Mucosa of rectum (tissue), 2 donors: ENCODE results near the gene DOCK3.
"Not testable (repeated sequence)": the region's sequence is repeated elsewhere in the genome, so short reads cannot be mapped to it uniquely, and the experiment has no call there.

Source experiments
- H3K27ac ChIP-seq, 2 donors: one replicate each; pipeline ENCODE4 v1.7.0; 2013; ENCODE audit warnings: inconsistent platforms in 2 of 2, low read depth in 2 of 2, low read length in 2 of 2
- H3K27me3 ChIP-seq, 2 donors: one replicate each; pipeline ENCODE4 v1.7.0; 2013; ENCODE audit warnings: low read length in 2 of 2; ENCODE audit not compliant: control insufficient read depth in 2 of 2, insufficient read depth in 2 of 2
- H3K36me3 ChIP-seq, 2 donors: one replicate each; pipeline ENCODE4 v1.7.0; 2013; ENCODE audit warnings: low read length in 2 of 2; ENCODE audit not compliant: control insufficient read depth in 2 of 2, insufficient read depth in 2 of 2
- H3K4me1 ChIP-seq, 2 donors: one replicate each; pipeline ENCODE4 v1.7.0; 2013; ENCODE audit warnings: low read length in 2 of 2, mild to moderate bottlenecking in 1 of 2; ENCODE audit not compliant: control insufficient read depth in 2 of 2, insufficient read depth in 2 of 2
- H3K4me3 ChIP-seq, 2 donors: one replicate each; pipeline ENCODE4 v1.7.0; 2013; ENCODE audit warnings: low read length in 2 of 2
- H3K9ac ChIP-seq, 2 donors: one replicate each; pipeline ENCODE4 v1.7.0; 2013; ENCODE audit warnings: low read length in 2 of 2, low read depth in 1 of 2, mild to moderate bottlenecking in 1 of 2
- H3K9me3 ChIP-seq, 2 donors: one replicate each; pipeline ENCODE4 v1.7.0; 2013; ENCODE audit warnings: low read length in 2 of 2; ENCODE audit not compliant: control insufficient read depth in 2 of 2
- donor health status: healthy.
- donor health status: Normal muscosa, but diverticular disease.

The DOCK3 gene

DNA sequence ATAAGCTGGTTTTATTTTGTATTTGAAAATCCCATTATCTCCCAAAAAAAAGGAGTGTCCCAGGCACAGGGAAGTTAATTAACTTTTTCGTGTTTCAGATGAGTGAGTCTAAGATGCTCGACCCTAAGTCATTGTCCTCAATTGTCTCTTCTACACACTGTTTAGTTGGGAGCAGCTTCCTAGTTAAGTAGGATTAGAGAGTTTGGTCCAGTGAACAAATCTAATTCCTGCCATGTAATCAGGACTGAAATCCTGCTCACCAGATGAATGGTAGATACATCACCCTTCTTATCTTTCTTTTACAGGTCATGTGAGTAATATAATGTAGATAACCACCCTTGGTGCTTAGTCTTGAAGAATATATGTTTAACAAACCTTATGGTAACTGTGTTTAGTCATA, 481.4 kb downstream of the DOCK3 start:
- H3K9ac ChIP-seq = no peak overlapping the region

DNA sequence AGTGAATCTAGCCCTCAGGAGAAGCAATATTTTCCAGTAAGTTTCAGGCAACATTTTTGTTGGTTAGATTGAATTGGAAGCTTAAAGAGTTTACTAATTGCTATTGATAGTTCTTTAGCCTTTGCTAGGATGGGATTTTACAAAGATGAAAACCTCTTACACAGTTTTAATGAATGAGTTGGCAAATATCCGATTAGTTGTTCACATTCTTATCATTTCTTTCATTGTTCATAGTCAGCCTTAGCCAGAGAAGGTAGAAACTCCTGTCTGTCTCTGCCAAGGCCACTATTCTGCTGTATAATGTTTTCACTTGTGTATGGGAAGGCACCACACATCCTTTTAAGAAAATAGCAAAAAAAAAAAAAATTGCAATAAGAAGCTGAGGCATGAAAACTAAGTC, 488.3 kb downstream of the DOCK3 start:
- no peak overlapping the region for H3K4me3 ChIP-seq
- no peaks in the 10 kb centered on the region for H3K27me3 ChIP-seq
- H3K27ac ChIP-seq = no peak overlapping the region
- no peaks in the 10 kb centered on the region for H3K4me1 ChIP-seq
- H3K9ac ChIP-seq = no peak overlapping the region
- no peaks in the 10 kb centered on the region for H3K36me3 ChIP-seq
- H3K9me3 ChIP-seq = no peaks in the 10 kb centered on the region

More for the DNA sequence above, 481.4 kb downstream of the DOCK3 start:
- Histone ChIP-seq H3K4me1 (no peaks in the 10 kb centered on the region), H3K4me3 (no peak overlapping the region), H3K27ac (no peak overlapping the region), H3K9me3 (no peaks in the 10 kb centered on the region), H3K36me3 (no peaks in the 10 kb centered on the region), H3K27me3 (no peaks in the 10 kb centered on the region)

DNA sequence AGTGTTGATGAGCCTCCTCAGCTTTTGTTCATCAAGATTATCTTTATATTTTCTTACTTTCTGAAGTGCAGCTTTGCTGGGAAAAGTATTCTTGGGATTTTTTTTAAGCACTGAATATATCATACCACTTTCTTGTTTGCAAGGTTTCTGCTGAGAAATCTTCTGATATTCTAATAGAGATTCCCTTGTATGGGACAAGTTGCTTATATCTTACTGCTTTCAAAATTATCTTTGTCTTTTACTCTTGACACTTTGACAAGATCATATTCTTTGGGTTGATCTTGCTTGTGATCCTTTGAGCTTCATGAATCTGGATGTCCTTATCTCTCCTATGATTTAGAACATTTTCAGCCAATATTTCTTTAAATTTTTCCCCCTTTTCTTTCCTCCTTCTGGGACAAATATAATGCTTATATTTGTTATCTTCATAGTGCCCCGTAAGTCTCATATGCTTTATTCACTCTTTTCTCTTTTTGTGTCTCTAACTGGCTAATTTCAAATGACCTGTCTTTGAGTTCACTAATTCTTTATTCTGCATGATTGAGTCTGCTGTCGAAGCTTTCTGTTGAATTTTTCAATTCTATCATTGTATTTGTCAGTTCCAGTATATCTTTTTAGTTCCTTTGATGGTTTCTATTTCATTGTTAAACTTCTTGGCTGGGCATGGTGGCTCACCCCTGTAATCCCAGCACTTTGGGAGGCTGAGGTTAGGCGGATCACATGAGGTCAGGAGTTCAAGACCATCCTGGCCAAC, 499.0 kb downstream of the DOCK3 start:
- H3K9me3 ChIP-seq = peaks cover 5 to 11% of the 10 kb centered on the region in 2 donors
- H3K4me3 ChIP-seq = no peak overlapping the region
- no peak overlapping the region for H3K27ac ChIP-seq
- H3K9ac ChIP-seq = no peak overlapping the region
- no peaks in the 10 kb centered on the region for H3K4me1 ChIP-seq
- H3K36me3 ChIP-seq = no peaks in the 10 kb centered on the region
- H3K27me3 ChIP-seq = no peaks in the 10 kb centered on the region

DNA sequence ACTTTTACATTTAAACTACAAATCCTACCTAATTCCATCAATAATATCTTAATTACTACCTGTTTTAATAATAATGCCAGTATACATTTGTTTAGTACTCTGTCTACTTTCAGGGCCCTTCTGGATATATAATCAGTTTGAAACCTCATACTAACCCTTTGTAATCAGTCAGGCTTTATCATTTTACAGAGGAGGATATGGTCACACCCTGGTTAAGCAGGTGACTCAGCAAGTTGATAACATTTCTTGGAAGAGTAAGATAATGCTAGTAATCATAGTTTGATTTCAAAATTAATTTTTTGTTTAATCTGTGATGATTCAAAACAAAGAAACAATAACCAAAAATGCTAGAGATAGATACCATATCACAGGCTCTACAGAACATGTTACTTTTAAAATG, 502.2 kb downstream of the DOCK3 start:
- no peak overlapping the region for H3K27ac ChIP-seq
- H3K9me3 ChIP-seq = peaks cover 5 to 11% of the 10 kb centered on the region in 2 donors
- no peaks in the 10 kb centered on the region for H3K4me1 ChIP-seq
- no peak overlapping the region for H3K9ac ChIP-seq
- no peaks in the 10 kb centered on the region for H3K36me3 ChIP-seq
- no peak overlapping the region for H3K4me3 ChIP-seq
- H3K27me3 ChIP-seq = no peaks in the 10 kb centered on the region

DNA sequence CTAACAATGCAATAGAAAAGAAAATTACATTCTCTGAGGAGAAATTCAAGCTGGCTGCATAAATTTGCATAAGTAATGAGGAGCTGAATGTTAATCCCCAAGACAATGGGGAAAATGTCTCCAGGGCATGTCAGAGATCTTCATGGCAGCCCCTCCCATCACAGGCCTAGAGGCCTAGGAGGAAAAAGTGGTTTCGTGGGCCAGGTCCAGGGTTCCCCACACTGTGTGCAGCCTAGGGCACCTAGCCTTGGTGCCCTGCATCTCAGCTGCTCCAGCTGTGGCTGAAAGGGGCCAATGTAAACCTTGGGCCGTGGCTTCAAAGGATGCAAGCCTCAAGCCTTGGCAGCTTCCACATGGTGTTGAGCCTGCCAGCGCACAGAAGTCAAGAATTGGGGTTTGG, 511.7 kb downstream of the DOCK3 start:
- H3K4me1 ChIP-seq, H3K27me3 ChIP-seq, H3K4me3 ChIP-seq, H3K36me3 ChIP-seq, H3K9me3 ChIP-seq, H3K27ac ChIP-seq, H3K9ac ChIP-seq: not testable (repeated sequence)

DNA sequence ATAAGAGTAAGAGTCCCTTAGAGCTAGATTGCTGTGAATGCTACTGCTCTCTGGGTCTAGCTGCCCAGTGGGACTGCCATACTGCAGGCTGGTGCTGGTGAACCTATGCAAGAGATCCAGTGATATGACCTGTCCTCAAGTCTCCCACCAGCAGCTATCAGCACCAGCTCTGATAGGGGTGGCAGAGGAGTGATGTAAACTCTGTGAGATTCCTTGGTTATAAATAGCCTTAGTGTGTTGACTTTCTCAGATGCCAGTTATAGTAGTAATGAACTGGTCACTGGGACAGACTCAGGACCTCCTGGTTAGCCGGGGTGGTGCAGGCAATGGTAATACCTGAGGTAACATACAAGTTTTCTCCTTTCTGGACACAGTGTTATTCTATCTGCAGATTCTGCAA, 515.5 kb downstream of the DOCK3 start:
- no peak overlapping the region for H3K9ac ChIP-seq
- H3K4me3 ChIP-seq = no peak overlapping the region
- no peak overlapping the region for H3K27ac ChIP-seq
- H3K36me3 ChIP-seq = no peaks in the 10 kb centered on the region
- H3K4me1 ChIP-seq = no peaks in the 10 kb centered on the region
- no peaks in the 10 kb centered on the region for H3K27me3 ChIP-seq
- no peaks in the 10 kb centered on the region for H3K9me3 ChIP-seq

DNA sequence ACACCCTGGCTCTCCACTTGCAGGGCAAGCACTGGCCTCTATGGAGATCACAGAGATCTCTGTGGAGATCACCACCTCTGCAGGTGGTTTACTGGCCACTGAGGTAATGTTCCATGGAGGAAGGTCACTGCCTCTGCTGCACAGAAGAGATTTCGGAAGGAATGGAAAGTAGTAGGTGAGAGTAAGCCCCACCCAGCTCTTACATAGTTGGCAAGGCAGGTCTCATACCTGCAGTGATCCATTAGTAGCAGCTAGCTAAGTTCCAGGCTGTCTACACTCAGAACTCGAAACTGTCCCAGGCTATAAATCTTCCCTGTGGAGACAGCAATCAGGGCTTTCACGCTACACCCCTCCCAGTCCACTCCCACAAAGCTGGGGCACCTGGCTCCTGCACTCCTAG, 516.1 kb downstream of the DOCK3 start:
- H3K9ac ChIP-seq = no peak overlapping the region
- H3K4me3 ChIP-seq = no peak overlapping the region
- no peaks in the 10 kb centered on the region for H3K27me3 ChIP-seq
- H3K27ac ChIP-seq = no peak overlapping the region
- no peaks in the 10 kb centered on the region for H3K36me3 ChIP-seq
- no peaks in the 10 kb centered on the region for H3K9me3 ChIP-seq
- H3K4me1 ChIP-seq = no peaks in the 10 kb centered on the region

DNA sequence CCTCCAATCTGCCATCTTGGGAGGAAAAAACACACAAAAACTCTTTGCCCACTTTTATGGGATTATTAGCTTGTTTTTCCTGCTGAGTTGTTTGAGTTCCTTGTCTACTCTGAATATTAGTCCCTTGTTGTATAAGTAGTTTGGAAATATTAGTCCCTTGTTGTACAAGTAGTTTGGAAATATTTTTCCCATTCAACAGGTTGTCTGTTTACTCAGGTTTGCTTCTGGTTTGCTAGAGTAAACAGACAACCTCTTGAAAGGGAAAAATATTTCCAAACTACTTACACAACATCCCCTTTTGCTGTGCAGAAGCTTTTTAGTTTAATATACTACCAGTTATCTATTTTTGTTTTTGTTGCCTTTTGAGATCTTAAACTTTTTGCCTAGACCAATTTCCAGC, 517.0 kb downstream of the DOCK3 start:
- no peak overlapping the region for H3K9ac ChIP-seq
- H3K4me3 ChIP-seq = no peak overlapping the region
- no peaks in the 10 kb centered on the region for H3K4me1 ChIP-seq
- no peaks in the 10 kb centered on the region for H3K36me3 ChIP-seq
- no peaks in the 10 kb centered on the region for H3K9me3 ChIP-seq
- H3K27ac ChIP-seq = no peak overlapping the region
- no peaks in the 10 kb centered on the region for H3K27me3 ChIP-seq

DNA sequence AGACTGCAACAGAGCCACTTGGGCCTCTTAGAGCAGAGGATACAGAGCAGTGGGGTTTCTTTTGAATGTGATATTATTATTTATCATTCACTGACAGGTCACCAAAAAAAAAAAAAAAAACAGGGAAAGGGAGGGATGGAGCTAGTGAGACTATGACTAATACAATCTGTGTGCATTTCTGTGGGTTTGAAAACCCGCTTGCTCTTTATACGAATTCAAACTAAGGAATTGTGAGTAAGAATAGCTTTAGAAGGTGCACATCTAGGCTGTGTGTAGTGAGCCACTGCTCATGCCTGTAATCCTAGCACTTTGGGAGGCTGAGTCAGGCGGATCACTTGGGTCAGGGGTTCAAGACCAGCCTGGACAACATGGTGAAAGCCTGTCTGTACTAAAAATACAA, 523.8 kb downstream of the DOCK3 start:
- H3K27ac ChIP-seq = no peak overlapping the region
- H3K4me3 ChIP-seq = no peak overlapping the region
- no peaks in the 10 kb centered on the region for H3K36me3 ChIP-seq
- H3K9me3 ChIP-seq = no peaks in the 10 kb centered on the region
- H3K4me1 ChIP-seq = no peaks in the 10 kb centered on the region
- no peak overlapping the region for H3K9ac ChIP-seq
- H3K27me3 ChIP-seq = no peaks in the 10 kb centered on the region

DNA sequence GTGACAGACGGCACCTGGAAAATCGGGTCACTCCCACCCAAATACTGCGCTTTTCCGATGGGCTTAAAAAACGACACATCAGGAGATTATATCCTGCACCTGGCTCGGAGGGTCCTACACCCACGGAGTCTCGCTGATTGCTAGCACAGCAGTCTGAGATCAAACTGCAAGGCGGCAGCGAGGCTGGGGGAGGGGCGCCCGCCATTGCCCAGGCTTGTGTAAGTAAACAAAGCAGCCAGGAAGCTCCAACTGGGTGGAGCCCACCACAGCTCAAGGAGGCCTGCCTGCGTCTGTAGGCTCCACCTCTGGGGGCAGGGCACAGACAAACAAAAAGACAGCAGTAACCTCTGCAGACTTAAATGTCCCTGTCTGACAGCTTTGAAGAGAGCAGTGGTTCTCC, 524.6 kb downstream of the DOCK3 start:
- not testable (repeated sequence) for H3K9me3 ChIP-seq, H3K27ac ChIP-seq, H3K4me3 ChIP-seq, H3K36me3 ChIP-seq, H3K27me3 ChIP-seq, H3K9ac ChIP-seq, H3K4me1 ChIP-seq

DNA sequence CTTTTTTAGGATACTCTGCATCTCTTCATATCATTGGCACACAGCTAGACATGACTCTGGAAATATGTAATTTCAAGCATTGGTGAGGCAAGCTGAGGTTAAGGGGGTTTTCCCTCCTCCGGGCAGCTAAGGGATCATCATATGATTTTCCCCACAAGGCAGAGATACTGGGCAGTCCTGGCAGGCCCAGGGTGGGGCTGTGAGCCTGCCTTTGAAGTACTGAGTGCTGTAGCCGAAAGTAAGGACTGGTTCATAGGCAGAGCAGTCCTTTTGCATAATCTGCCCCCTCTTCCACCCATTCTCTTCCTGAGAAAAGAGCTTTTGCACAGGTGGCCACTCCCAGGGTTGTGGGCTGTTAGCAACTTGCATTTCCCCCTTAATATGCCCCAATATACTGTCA, 541.6 kb downstream of the DOCK3 start:
- Histone ChIP-seq H3K27me3 (peaks cover 0 to 2% of the 10 kb centered on the region in 2 donors), H3K4me3 (no peak overlapping the region), H3K9me3 (no peaks in the 10 kb centered on the region)

More for the DNA sequence above, 541.6 kb downstream of the DOCK3 start:
- H3K36me3 ChIP-seq = no peaks in the 10 kb centered on the region
- H3K9ac ChIP-seq = no peak overlapping the region
- H3K27ac ChIP-seq = no peak overlapping the region
- no peaks in the 10 kb centered on the region for H3K4me1 ChIP-seq
